ENCODE measurements around the gene ADAM29. TPM values are rescaled to one million over a fixed set of nuclear protein-coding genes. Genes with fewer than 3 reads are reported as not detected.

ADAM29 gene
- total and polyA plus RNA-seq, 2 donors (not counting 1 experiment from before 2014, with no cell fraction given): not detected

DNA sequence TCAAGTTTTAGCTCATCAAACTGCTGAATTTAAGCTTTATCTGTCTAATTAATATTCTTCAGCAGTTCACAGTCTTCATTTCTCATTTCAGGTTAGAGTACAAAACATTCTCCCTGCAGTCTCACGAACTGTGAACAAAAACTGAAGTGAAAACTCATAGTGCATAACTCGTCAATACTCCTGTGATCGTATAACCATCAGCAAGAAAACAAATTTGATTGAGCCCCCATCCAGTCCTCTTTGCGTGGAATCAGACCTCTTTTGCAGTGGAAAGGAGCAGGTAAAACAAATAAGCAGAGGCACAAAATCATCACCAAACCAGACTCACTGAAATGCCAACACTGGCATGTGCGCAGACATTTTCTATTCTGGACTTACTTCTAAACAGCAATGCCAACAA, 12.7 kb downstream of the ADAM29 start:
- intact Hi-C loops (cut with micrococcal nuclease): no loop called here
- Histone ChIP-seq H3K4me1 (ENCODE audit: control insufficient read depth in 2 of 2, insufficient read depth in 2 of 2, low read length in 2 of 2) (peaks cover 0 to 4% of the 10 kb centered on the region in 2 donors), H3K4me3 (ENCODE audit: control extremely low read depth in 1 of 5, extremely low read depth in 1 of 5, insufficient read depth in 1 of 5, low read depth in 2 of 5, low read length in 4 of 5) (no peak overlapping the region), H3K27ac (ENCODE audit: low read length in 2 of 2) (peak overlapping the region in 1 of 2 donors; percentile 26), H3K36me3 (replicated peaks in 1 of 2; ENCODE audit: control extremely low read depth in 1 of 2, control insufficient read depth in 1 of 2, extremely low read depth in 1 of 2, insufficient read depth in 2 of 2, low read length in 1 of 2) (no peaks in the 10 kb centered on the region), H3K9me3 (ENCODE audit: control extremely low read depth in 1 of 3, control insufficient read depth in 2 of 3, insufficient read depth in 1 of 3, low read length in 2 of 3) (no peaks in the 10 kb centered on the region), H4K20me1 (ENCODE audit: control insufficient read depth, insufficient read depth, low read length, poor library complexity, severe bottlenecking) (no peaks in the 10 kb centered on the region), H3K9ac (ENCODE audit: low read length) (no peak overlapping the region), H3K4me2 (replicated peaks; ENCODE audit: low read depth, low read length, poor library complexity, severe bottlenecking) (no peak overlapping the region), H3K79me2 (ENCODE audit: control insufficient read depth, insufficient read depth, low read length) (no peaks in the 10 kb centered on the region), H3K27me3 (replicated peaks in 1 of 4; ENCODE audit: control extremely low read depth in 1 of 4, control insufficient read depth in 3 of 4, insufficient read depth in 4 of 4, low read length in 3 of 4) (no peaks in the 10 kb centered on the region), H2AFZ (ENCODE audit: insufficient read depth, low read depth, low read length, poor library complexity, severe bottlenecking) (no peak overlapping the region)
- Mint-ChIP-seq H3K4me1 (peaks cover 25% of the 10 kb centered on the region), H3K9me3 (ENCODE audit: insufficient read depth) (no peaks in the 10 kb centered on the region), H3K27me3 (no peaks in the 10 kb centered on the region), H3K27ac (peak overlapping the region; percentile 75), H3K4me3 (peak overlapping the region; percentile 38)
- TF ChIP-seq EZH2 (IDR thresholded peaks at IDR 0.05; ENCODE audit: borderline replicate concordance, insufficient read depth, low read depth, low read length, poor library complexity, severe bottlenecking): no peak
- TF ChIP-seq, protein P1, sequence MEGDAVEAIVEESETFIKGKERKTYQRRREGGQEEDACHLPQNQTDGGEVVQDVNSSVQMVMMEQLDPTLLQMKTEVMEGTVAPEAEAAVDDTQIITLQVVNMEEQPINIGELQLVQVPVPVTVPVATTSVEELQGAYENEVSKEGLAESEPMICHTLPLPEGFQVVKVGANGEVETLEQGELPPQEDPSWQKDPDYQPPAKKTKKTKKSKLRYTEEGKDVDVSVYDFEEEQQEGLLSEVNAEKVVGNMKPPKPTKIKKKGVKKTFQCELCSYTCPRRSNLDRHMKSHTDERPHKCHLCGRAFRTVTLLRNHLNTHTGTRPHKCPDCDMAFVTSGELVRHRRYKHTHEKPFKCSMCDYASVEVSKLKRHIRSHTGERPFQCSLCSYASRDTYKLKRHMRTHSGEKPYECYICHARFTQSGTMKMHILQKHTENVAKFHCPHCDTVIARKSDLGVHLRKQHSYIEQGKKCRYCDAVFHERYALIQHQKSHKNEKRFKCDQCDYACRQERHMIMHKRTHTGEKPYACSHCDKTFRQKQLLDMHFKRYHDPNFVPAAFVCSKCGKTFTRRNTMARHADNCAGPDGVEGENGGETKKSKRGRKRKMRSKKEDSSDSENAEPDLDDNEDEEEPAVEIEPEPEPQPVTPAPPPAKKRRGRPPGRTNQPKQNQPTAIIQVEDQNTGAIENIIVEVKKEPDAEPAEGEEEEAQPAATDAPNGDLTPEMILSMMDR (IDR thresholded peaks at IDR 0.05): no peak
- ATAC-seq (ENCODE audit: low read depth) (no peak), DNase-seq (peak; percentile 7)
- POLR2A ChIA-PET: no interaction called here
- 78% methylated on average over 4 of the region's 5 CpGs for WGBS (ENCODE audit: insufficient coverage)
- CTCF ChIA-PET: no interaction called here

DNA sequence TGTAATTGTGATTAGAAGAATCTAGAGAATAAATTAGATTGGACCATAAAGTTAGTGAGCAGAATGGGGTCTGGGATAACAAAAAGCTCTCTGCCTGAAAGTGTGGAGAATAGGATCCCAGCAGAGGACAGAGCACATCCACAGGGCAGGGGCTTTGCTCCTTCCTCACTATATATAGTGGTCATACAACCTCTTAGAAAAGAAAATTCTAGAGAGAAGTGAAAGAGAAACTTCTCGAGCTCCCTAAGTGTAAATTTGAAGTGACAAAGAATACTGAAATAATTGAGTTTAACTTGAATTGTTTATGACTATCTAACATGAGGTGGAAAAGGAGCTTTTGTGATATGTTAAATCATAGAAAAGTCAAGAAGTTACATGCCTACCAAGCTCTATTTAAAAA, 14.9 kb downstream of the ADAM29 start:
- H3K79me2 ChIP-seq (ENCODE audit: control insufficient read depth, insufficient read depth, low read length): no peaks in the 10 kb centered on the region
- no peak for ATAC-seq (ENCODE audit: low read depth)
- no peaks in the 10 kb centered on the region for H4K20me1 ChIP-seq (ENCODE audit: control insufficient read depth, insufficient read depth, low read length, poor library complexity, severe bottlenecking)
- Mint-ChIP-seq H3K27ac (peak overlapping the region; percentile 42), H3K27me3 (no peaks in the 10 kb centered on the region), H3K9me3 (ENCODE audit: insufficient read depth) (no peaks in the 10 kb centered on the region), H3K4me1 (peaks cover 20% of the 10 kb centered on the region), H3K4me3 (no peak overlapping the region)
- H3K27ac ChIP-seq (ENCODE audit: low read length in 2 of 2): peak overlapping the region in 1 of 2 donors; percentile 2
- H3K27me3 ChIP-seq (replicated peaks in 1 of 4; ENCODE audit: control extremely low read depth in 1 of 4, control insufficient read depth in 3 of 4, insufficient read depth in 4 of 4, low read length in 3 of 4): no peaks in the 10 kb centered on the region
- H3K9ac ChIP-seq (ENCODE audit: low read length): no peak overlapping the region
- H3K4me3 ChIP-seq (ENCODE audit: control extremely low read depth in 1 of 5, extremely low read depth in 1 of 5, insufficient read depth in 1 of 5, low read depth in 2 of 5, low read length in 4 of 5): no peak overlapping the region
- DNase-seq: no peak
- no peak overlapping the region for H3K4me2 ChIP-seq (replicated peaks; ENCODE audit: low read depth, low read length, poor library complexity, severe bottlenecking)
- H3K9me3 ChIP-seq (ENCODE audit: control extremely low read depth in 1 of 3, control insufficient read depth in 2 of 3, insufficient read depth in 1 of 3, low read length in 2 of 3): no peaks in the 10 kb centered on the region
- WGBS (ENCODE audit: insufficient coverage): no CpG with 5 or more reads among the region's 1 CpG
- TF ChIP-seq EZH2 (IDR thresholded peaks at IDR 0.05; ENCODE audit: borderline replicate concordance, insufficient read depth, low read depth, low read length, poor library complexity, severe bottlenecking): no peak
- TF ChIP-seq, protein P1 (IDR thresholded peaks at IDR 0.05): no peak
- ChIA-PET POLR2A (no interaction called here), CTCF (no interaction called here)
- H2AFZ ChIP-seq (ENCODE audit: insufficient read depth, low read depth, low read length, poor library complexity, severe bottlenecking): no peak overlapping the region
- intact Hi-C loops (cut with micrococcal nuclease): no loop called here
- no peaks in the 10 kb centered on the region for H3K36me3 ChIP-seq (replicated peaks in 1 of 2; ENCODE audit: control extremely low read depth in 1 of 2, control insufficient read depth in 1 of 2, extremely low read depth in 1 of 2, insufficient read depth in 2 of 2, low read length in 1 of 2)
- peaks cover 0 to 4% of the 10 kb centered on the region in 2 donors for H3K4me1 ChIP-seq (ENCODE audit: control insufficient read depth in 2 of 2, insufficient read depth in 2 of 2, low read length in 2 of 2)
